CD4-positive, CD25-positive, alpha-beta regulatory T cell (primary cell): ENCODE data around the gene ARHGEF28. TPM values are rescaled to one million over a fixed set of nuclear protein-coding genes. Genes with fewer than 3 reads are reported as not detected.

Experiments
- ATAC-seq, 2 donors: fragments of 150-1000 bp; cut with Tn5 transposase; one replicate each; pipeline ENCODE4 v1.10.0; 2021; ENCODE audit warnings: low read depth in 2 of 2, moderate number of reproducible peaks in 2 of 2, moderate library complexity in 1 of 2
- DNase-seq, 3 donors: peaks; one replicate each; pipeline versions ENCODE4 v3.0.0 to v3.0.0-alpha.2; 2012 to 2022; ENCODE audit warnings: mixed read lengths in 1 of 3
- H3K27ac ChIP-seq: one replicate; pipeline ENCODE4 v1.7.0; 2013; ENCODE audit warnings: mild to moderate bottlenecking, low read length; ENCODE audit not compliant: insufficient read depth, poor library complexity, severe bottlenecking
- H3K27me3 ChIP-seq: one replicate; pipeline ENCODE4 v1.7.0; 2013; ENCODE audit warnings: low read length; ENCODE audit not compliant: control insufficient read depth, insufficient read depth
- H3K36me3 ChIP-seq: one replicate; pipeline ENCODE4 v1.7.0; 2013; ENCODE audit warnings: mild to moderate bottlenecking, low read length, moderate library complexity; ENCODE audit not compliant: control insufficient read depth, insufficient read depth
- H3K4me1 ChIP-seq: 2 replicates; pipeline ENCODE4 v1.7.0; 2013; ENCODE audit warnings: mild to moderate bottlenecking, low read length; ENCODE audit not compliant: insufficient read depth, control insufficient read depth, poor library complexity, severe bottlenecking
- H3K4me3 ChIP-seq: one replicate; pipeline ENCODE4 v1.7.0; 2013; ENCODE audit warnings: low read depth, mild to moderate bottlenecking, low read length, moderate library complexity
- H3K9me3 ChIP-seq, 2 experiments: 1 replicate in 1 of 2; 2 replicates in 1 of 2; pipeline ENCODE4 v1.7.0; 2013; ENCODE audit warnings: low read length in 2 of 2, mild to moderate bottlenecking in 1 of 2, moderate library complexity in 1 of 2; ENCODE audit not compliant: control insufficient read depth in 2 of 2
- H3K27ac Mint-ChIP-seq, 3 donors: one replicate each; pipeline ENCODE4 v1.8.0; 2020 to 2022; ENCODE audit warnings: mild to moderate bottlenecking in 3 of 3, mixed read lengths in 3 of 3, moderate library complexity in 2 of 3
- H3K27me3 Mint-ChIP-seq: one replicate; pipeline ENCODE4 v1.8.0; 2022; ENCODE audit warnings: mild to moderate bottlenecking, mixed read lengths
- H3K36me3 Mint-ChIP-seq: one replicate; pipeline ENCODE4 v1.8.0; 2020; ENCODE audit warnings: mixed read lengths
- H3K4me1 Mint-ChIP-seq, 4 donors: one replicate each; pipeline ENCODE4 v1.8.0; 2020 to 2022; ENCODE audit warnings: mixed read lengths in 4 of 4, mild to moderate bottlenecking in 1 of 4
- H3K4me3 Mint-ChIP-seq, 4 donors: one replicate each; pipeline ENCODE4 v1.8.0; 2020 to 2022; ENCODE audit warnings: mild to moderate bottlenecking in 4 of 4, mixed read lengths in 4 of 4, moderate library complexity in 3 of 4
- H3K9me3 Mint-ChIP-seq, 7 donors: one replicate each; pipeline ENCODE4 v1.8.0; 2020 to 2022; ENCODE audit warnings: mixed read lengths in 7 of 7, mild to moderate bottlenecking in 3 of 7, moderate library complexity in 2 of 7
- polyA plus RNA-seq, 4 donors: library from polyadenylated mRNA; unstranded; fragments of 300-500 nt; fragmentation: Illumina TruSeq; gene quantifications; one replicate each; pipeline ENCODE4 v1.2.3, GENCODE V29; 2021
- total RNA-seq: library from RNA; stranded (reverse); gene quantifications from one replicate; pipeline ENCODE4 v1.2.3, GENCODE V29; 2022

ARHGEF28 gene
- total and polyA plus RNA-seq, 5 donors from 2014 or later, result not detected

- Mint-ChIP-seq H3K27ac (no peak overlapping the region), H3K4me3 (no peak overlapping the region), H3K4me1 (no peaks in the 10 kb centered on the region), H3K27me3 (peaks cover 9% of the 10 kb centered on the region), H3K36me3 (no peaks in the 10 kb centered on the region), H3K9me3 (no peaks in the 10 kb centered on the region)
- H3K27ac ChIP-seq, result no peak overlapping the region
- no peaks in the 10 kb centered on the region for H3K36me3 ChIP-seq
- no peaks in the 10 kb centered on the region for H3K4me1 ChIP-seq
- no peak for ATAC-seq
- H3K9me3 ChIP-seq, result no peaks in the 10 kb centered on the region
- H3K27me3 ChIP-seq, result peaks cover 2% of the 10 kb centered on the region
- no peak for DNase-seq
- H3K4me3 ChIP-seq, result no peak overlapping the region
Measured at GRCh38 chr5:73810429-73810828, 184.4 kb downstream of the ARHGEF28 start.

- H3K4me3 Mint-ChIP-seq, result no peak overlapping the region
- Histone ChIP-seq H3K4me3 (no peak overlapping the region), H3K27me3 (peaks cover 2% of the 10 kb centered on the region), H3K9me3 (no peaks in the 10 kb centered on the region), H3K36me3 (no peaks in the 10 kb centered on the region), H3K27ac (no peak overlapping the region), H3K4me1 (no peaks in the 10 kb centered on the region)
- H3K9me3 Mint-ChIP-seq, result no peaks in the 10 kb centered on the region
- no peaks in the 10 kb centered on the region for H3K36me3 Mint-ChIP-seq
- DNase-seq (no peak), ATAC-seq (no peak)
- peaks cover 9% of the 10 kb centered on the region for H3K27me3 Mint-ChIP-seq
- no peak overlapping the region for H3K27ac Mint-ChIP-seq
- H3K4me1 Mint-ChIP-seq, result no peaks in the 10 kb centered on the region
Measured at GRCh38 chr5:73812457-73812856, 186.5 kb downstream of the ARHGEF28 start.

- Histone ChIP-seq H3K4me1 (no peaks in the 10 kb centered on the region), H3K27ac (no peak overlapping the region), H3K36me3 (no peaks in the 10 kb centered on the region), H3K4me3 (no peak overlapping the region), H3K27me3 (peaks cover 2% of the 10 kb centered on the region), H3K9me3 (no peaks in the 10 kb centered on the region)
- H3K4me1 Mint-ChIP-seq, result no peaks in the 10 kb centered on the region
- no peaks in the 10 kb centered on the region for H3K9me3 Mint-ChIP-seq
- no peak overlapping the region for H3K27ac Mint-ChIP-seq
- H3K36me3 Mint-ChIP-seq, result no peaks in the 10 kb centered on the region
- DNase-seq, result no peak
- no peak overlapping the region for H3K4me3 Mint-ChIP-seq
- ATAC-seq, result no peak
- peaks cover 9% of the 10 kb centered on the region for H3K27me3 Mint-ChIP-seq
Measured at GRCh38 chr5:73812962-73813588, 187.1 kb downstream of the ARHGEF28 start.

- no peaks in the 10 kb centered on the region for H3K9me3 ChIP-seq
- Mint-ChIP-seq H3K36me3 (no peaks in the 10 kb centered on the region), H3K4me1 (no peaks in the 10 kb centered on the region), H3K27me3 (peaks cover 10% of the 10 kb centered on the region), H3K27ac (no peak overlapping the region), H3K9me3 (no peaks in the 10 kb centered on the region), H3K4me3 (no peak overlapping the region)
- no peaks in the 10 kb centered on the region for H3K36me3 ChIP-seq
- no peak for ATAC-seq
- no peak overlapping the region for H3K27ac ChIP-seq
- no peak overlapping the region for H3K4me3 ChIP-seq
- H3K4me1 ChIP-seq, result no peaks in the 10 kb centered on the region
- H3K27me3 ChIP-seq, result peaks cover 2% of the 10 kb centered on the region
- no peak for DNase-seq
Measured at GRCh38 chr5:73814233-73814846, 188.3 kb downstream of the ARHGEF28 start.

- Mint-ChIP-seq H3K36me3 (no peaks in the 10 kb centered on the region), H3K27me3 (peaks cover 5% of the 10 kb centered on the region), H3K4me3 (no peak overlapping the region), H3K27ac (no peak overlapping the region), H3K9me3 (no peaks in the 10 kb centered on the region), H3K4me1 (no peaks in the 10 kb centered on the region)
- H3K27ac ChIP-seq, result no peak overlapping the region
- DNase-seq (no peak), ATAC-seq (no peak)
- no peak overlapping the region for H3K4me3 ChIP-seq
- no peaks in the 10 kb centered on the region for H3K4me1 ChIP-seq
- no peaks in the 10 kb centered on the region for H3K9me3 ChIP-seq
- H3K36me3 ChIP-seq, result no peaks in the 10 kb centered on the region
- peaks cover 2% of the 10 kb centered on the region for H3K27me3 ChIP-seq
Measured at GRCh38 chr5:73815631-73816030, 189.6 kb downstream of the ARHGEF28 start.

- H3K4me3 Mint-ChIP-seq, result no peak overlapping the region
- ATAC-seq, result no peak
- peaks cover 5% of the 10 kb centered on the region for H3K27me3 Mint-ChIP-seq
- Histone ChIP-seq H3K9me3 (no peaks in the 10 kb centered on the region), H3K4me1 (no peaks in the 10 kb centered on the region), H3K4me3 (no peak overlapping the region), H3K27me3 (peaks cover 2% of the 10 kb centered on the region), H3K27ac (no peak overlapping the region), H3K36me3 (no peaks in the 10 kb centered on the region)
- no peak for DNase-seq
- no peak overlapping the region for H3K27ac Mint-ChIP-seq
- H3K4me1 Mint-ChIP-seq, result no peaks in the 10 kb centered on the region
- no peaks in the 10 kb centered on the region for H3K36me3 Mint-ChIP-seq
- H3K9me3 Mint-ChIP-seq, result peaks cover 0 to 1% (median 0%) of the 10 kb centered on the region in 7 donors
Measured at GRCh38 chr5:73816656-73817420, 190.8 kb downstream of the ARHGEF28 start.

GRCh38 chr5:73818357-73818756, 192.4 kb downstream of the ARHGEF28 start:
- DNase-seq, result no peak
- Histone ChIP-seq H3K36me3 (no peaks in the 10 kb centered on the region), H3K4me1 (no peaks in the 10 kb centered on the region), H3K9me3 (no peaks in the 10 kb centered on the region), H3K27me3 (peaks cover 4% of the 10 kb centered on the region), H3K27ac (no peak overlapping the region), H3K4me3 (no peak overlapping the region)
- H3K36me3 Mint-ChIP-seq, result no peaks in the 10 kb centered on the region
- no peak overlapping the region for H3K4me3 Mint-ChIP-seq
- H3K27ac Mint-ChIP-seq, result no peak overlapping the region
- H3K4me1 Mint-ChIP-seq, result no peaks in the 10 kb centered on the region
- peaks cover 5% of the 10 kb centered on the region for H3K27me3 Mint-ChIP-seq
- no peak for ATAC-seq
- peaks cover 0 to 1% (median 0%) of the 10 kb centered on the region in 7 donors for H3K9me3 Mint-ChIP-seq
